Ishikawa (cell line): ENCODE measurements around the gene LBX2.

Source experiments
- CEBPB ChIP-seq: IDR thresholded peaks from 2 replicates; pipeline ENCODE4 v1.6.1; 2012
- CREB1 ChIP-seq: IDR thresholded peaks from 2 replicates; pipeline ENCODE4 v1.6.1; 2012; ENCODE audit warnings: low read depth
- EGR1 ChIP-seq: IDR thresholded peaks from 2 replicates; pipeline ENCODE4 v1.6.1; 2012
- EP300 ChIP-seq: IDR thresholded peaks from 2 replicates; pipeline ENCODE4 v1.6.1; 2012; ENCODE audit warnings: borderline replicate concordance
- FOXM1 ChIP-seq: IDR thresholded peaks from 2 replicates; pipeline ENCODE4 v1.6.1; 2012; ENCODE audit warnings: low read depth, borderline replicate concordance
- NFIC ChIP-seq: IDR thresholded peaks from 2 replicates; pipeline ENCODE4 v1.6.1; 2012
- RAD21 ChIP-seq: IDR thresholded peaks from 2 replicates; pipeline ENCODE4 v1.6.1; 2012; ENCODE audit warnings: low read depth
- TAF1 ChIP-seq: IDR thresholded peaks from 2 replicates; pipeline ENCODE4 v1.6.1; 2012; ENCODE audit warnings: low read depth, mild to moderate bottlenecking
- TCF12 ChIP-seq: IDR thresholded peaks from 2 replicates; pipeline ENCODE4 v1.6.1; 2012; ENCODE audit warnings: low read depth
- TEAD4 ChIP-seq: IDR thresholded peaks from 2 replicates; pipeline ENCODE4 v1.6.1; 2012
- YY1 ChIP-seq: IDR thresholded peaks from 2 replicates; pipeline ENCODE4 v1.6.1; 2012; ENCODE audit warnings: low read depth
- ZBTB7A ChIP-seq: IDR thresholded peaks from 2 replicates; pipeline ENCODE4 v1.6.1; 2012; ENCODE audit warnings: low read depth
- TF ChIP-seq, protein P1 (sequence below): IDR thresholded peaks from 2 replicates; pipeline ENCODE4 v1.6.1; 2012
- TF ChIP-seq, protein P2 (sequence below): IDR thresholded peaks from 2 replicates; pipeline ENCODE4 v1.6.1; 2012
- TF ChIP-seq, protein P3 (sequence below): IDR thresholded peaks from 2 replicates; pipeline ENCODE4 v1.6.1; 2012; ENCODE audit warnings: low read depth, mild to moderate bottlenecking

LBX2 gene

DNA sequence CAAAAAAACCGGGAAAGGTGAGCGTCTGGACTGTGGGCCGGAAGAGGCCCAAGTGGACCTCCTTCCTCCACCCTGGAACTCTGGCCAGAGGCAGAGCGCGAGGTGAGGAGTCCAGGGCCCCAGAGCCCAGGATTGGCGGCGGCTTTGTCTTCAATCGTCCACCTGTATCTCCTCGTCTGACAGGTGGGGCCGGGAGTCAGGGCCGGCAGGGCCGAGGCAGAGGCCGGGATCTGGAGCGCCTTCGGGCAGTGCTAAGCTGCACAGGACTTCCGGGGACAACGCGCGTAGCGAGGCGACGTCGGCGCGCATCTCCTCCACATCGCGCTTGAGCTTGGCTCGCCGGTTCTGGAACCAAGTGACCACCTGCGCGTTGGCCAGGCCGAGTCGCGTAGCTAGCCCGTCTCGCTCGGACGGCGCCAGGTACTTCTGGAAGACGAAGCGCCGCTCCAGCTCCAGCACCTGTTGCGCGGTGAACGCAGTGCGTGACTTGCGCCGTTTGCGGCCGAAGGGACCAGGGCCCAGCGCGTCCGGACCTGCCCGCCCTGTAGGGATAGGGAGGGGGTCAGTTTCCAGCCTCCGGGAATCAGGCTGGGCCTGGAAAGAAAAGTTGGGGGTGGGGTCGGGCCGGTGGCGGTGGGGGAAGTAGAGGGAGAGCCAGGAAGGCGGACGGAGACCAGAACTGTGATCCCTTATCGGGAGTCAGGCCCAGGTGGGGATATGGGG is 1.5 kb downstream of the LBX2 start:
- TF ChIP-seq YY1 = no peak
- TF ChIP-seq CREB1 = no peak
- TF ChIP-seq RAD21 = no peak
- TF ChIP-seq ZBTB7A = no peak
- no peak for TF ChIP-seq EGR1
- no peak for TF ChIP-seq TAF1
- TF ChIP-seq, protein P1, sequence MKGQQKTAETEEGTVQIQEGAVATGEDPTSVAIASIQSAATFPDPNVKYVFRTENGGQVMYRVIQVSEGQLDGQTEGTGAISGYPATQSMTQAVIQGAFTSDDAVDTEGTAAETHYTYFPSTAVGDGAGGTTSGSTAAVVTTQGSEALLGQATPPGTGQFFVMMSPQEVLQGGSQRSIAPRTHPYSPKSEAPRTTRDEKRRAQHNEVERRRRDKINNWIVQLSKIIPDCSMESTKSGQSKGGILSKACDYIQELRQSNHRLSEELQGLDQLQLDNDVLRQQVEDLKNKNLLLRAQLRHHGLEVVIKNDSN = no peak
- TF ChIP-seq, protein P2, sequence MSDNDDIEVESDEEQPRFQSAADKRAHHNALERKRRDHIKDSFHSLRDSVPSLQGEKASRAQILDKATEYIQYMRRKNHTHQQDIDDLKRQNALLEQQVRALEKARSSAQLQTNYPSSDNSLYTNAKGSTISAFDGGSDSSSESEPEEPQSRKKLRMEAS = no peak
- no peak for TF ChIP-seq CEBPB
- TF ChIP-seq, protein P3, sequence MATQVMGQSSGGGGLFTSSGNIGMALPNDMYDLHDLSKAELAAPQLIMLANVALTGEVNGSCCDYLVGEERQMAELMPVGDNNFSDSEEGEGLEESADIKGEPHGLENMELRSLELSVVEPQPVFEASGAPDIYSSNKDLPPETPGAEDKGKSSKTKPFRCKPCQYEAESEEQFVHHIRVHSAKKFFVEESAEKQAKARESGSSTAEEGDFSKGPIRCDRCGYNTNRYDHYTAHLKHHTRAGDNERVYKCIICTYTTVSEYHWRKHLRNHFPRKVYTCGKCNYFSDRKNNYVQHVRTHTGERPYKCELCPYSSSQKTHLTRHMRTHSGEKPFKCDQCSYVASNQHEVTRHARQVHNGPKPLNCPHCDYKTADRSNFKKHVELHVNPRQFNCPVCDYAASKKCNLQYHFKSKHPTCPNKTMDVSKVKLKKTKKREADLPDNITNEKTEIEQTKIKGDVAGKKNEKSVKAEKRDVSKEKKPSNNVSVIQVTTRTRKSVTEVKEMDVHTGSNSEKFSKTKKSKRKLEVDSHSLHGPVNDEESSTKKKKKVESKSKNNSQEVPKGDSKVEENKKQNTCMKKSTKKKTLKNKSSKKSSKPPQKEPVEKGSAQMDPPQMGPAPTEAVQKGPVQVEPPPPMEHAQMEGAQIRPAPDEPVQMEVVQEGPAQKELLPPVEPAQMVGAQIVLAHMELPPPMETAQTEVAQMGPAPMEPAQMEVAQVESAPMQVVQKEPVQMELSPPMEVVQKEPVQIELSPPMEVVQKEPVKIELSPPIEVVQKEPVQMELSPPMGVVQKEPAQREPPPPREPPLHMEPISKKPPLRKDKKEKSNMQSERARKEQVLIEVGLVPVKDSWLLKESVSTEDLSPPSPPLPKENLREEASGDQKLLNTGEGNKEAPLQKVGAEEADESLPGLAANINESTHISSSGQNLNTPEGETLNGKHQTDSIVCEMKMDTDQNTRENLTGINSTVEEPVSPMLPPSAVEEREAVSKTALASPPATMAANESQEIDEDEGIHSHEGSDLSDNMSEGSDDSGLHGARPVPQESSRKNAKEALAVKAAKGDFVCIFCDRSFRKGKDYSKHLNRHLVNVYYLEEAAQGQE = no peak
- TF ChIP-seq EP300 = no peak
- TF ChIP-seq FOXM1 = no peak

DNA sequence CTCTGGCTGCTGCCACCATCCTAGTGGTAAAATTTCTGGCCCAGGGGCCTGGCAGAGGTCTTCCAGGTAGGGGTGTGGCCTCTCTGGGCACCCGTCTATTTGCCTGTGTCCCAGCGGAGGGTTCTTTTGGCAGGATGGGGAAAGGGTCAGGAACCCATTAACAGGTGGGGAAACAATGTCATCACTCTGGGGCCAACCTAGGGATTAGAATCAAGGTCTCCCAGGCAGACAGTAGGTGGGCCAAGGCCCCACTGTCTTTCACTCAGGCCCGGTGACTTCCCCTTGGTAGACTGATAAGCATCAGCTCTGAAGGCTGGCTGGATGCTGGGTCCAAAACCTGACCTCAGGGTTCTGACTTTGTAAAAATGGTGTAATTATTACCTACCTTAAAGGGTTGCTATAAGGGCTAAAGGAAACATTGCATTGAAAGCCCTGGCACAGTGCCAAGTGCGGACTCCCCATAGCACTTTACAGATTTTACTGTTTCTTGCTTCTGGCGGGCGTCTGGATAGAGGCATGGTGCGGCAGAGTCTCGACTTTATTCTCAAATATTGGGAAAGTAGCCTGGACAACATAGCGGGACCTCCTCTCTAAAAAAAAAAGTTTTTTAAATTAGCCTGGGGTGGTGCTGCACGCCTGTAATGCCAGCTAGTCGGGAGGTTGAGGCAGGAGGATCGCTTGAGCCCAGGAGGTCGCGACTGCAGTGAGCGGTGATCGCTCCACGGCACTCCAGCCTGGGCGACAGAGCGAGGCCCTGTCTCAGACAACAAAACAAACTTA is 2.2 kb downstream of the LBX2 start:
- TF ChIP-seq NFIC = peak; percentile 84
- TF ChIP-seq CEBPB = no peak

DNA sequence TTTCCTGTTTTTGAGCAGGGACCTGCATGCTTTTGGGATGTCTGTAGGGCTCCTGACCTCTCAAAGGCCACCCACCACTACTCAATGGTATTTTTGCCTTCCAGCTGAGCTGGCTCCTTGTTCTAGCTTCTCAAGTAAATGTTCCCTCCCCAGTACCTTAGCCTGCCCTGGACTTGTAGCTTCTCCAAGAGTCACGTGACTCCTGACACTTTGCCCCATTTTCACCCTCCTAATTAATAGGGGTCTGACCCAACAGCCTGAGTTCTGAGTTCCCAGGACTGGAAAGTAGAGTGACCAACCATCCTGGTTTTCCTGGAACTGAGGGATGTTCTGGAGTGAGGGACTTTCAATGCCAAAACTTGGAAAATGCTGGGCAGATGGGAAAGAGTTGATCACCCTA is 4.0 kb downstream of the LBX2 start:
- no peak for TF ChIP-seq ZBTB7A
- TF ChIP-seq TEAD4 = no peak
- no peak for TF ChIP-seq NFIC
- no peak for TF ChIP-seq RAD21
- TF ChIP-seq, protein P2 = no peak
- no peak for TF ChIP-seq TAF1
- TF ChIP-seq CEBPB = no peak
- no peak for TF ChIP-seq FOXM1
- TF ChIP-seq, protein P3 = no peak
- TF ChIP-seq, protein P1 = no peak

DNA sequence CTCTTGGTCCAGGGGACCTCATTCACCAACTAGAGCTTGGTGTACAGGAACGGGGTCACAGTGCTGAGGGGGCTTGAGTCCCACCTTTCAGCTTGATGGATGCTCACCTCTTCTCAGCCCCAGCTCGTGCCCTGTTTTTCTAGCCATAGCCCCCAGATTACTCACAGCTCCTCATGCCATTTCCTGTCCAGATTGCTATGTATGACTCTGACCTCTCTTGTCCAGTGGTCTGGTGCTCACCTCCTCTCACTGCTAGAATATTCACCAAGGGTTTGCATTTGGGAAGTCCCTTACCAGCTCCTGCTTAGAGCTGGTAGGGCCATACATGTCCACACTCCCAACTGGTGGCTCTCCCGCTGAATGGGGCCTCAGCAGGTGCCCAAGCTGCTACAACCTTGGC is 5.9 kb downstream of the LBX2 start:
- TF ChIP-seq ZBTB7A (no peak), CREB1 (no peak), RAD21 (no peak), TAF1 (no peak), FOXM1 (no peak), TEAD4 (no peak), TCF12 (no peak)
- TF ChIP-seq, protein P1 = no peak

DNA sequence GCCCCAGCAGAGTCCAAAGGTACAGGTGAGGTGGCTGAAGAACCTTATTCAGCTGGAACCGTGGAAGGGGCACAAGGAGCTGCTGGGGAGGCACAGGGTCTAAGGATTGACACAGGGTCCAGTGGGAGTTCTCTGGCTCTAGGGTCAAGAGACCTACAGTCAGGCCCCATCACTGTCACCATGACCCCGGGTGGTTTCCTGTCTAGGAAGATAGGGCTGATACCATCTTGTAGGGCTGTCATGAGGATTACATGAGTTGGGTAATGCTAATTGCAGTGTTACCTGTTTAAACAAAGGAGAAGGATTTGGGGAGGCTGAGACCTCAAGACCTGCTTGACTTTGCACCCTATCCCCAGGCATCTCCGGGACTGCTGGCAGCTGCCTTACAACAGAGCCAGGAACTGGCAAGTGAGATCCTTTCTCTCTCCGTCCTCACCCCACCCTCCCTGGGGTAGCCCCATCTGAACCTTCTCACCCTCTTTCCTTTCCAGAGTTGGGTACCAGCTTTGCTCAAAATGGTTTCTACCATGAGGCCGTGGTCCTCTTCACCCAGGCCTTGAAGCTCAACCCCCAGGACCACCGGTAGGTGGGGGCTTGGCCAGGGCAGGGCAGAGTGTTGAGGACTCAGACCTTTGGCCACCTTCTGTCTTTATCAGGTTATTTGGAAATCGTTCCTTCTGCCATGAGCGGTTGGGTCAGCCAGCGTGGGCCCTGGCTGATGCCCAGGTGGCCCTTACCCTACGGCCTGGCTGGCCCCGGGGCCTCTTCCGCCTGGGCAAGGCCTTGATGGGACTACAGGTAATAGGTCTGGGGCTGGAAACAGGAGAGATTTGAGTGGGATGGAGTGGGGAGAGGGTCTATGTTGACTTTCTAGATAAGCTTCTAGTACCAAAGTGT is 7.5 kb downstream of the LBX2 start:
- no peak for TF ChIP-seq TEAD4
- no peak for TF ChIP-seq TCF12
- no peak for TF ChIP-seq NFIC
- TF ChIP-seq FOXM1 = no peak
- TF ChIP-seq, protein P2 = no peak
- TF ChIP-seq EGR1 = no peak
- TF ChIP-seq, protein P3 = no peak
